Lower lobe of right lung (tissue), 2 donors: Measurements from ENCODE around the gene C4orf33. TPM values are rescaled to one million over a fixed set of nuclear protein-coding genes. Genes with fewer than 3 reads are reported as not detected.

Experiments used
- ATAC-seq, 2 donors: fragments of 200-7000 bp; cut with Tn5 transposase; one replicate each; pipeline ENCODE4 v1.9.1; 2020 to 2022; ENCODE audit warnings: mild to moderate bottlenecking in 2 of 2, moderate library complexity in 2 of 2
- DNase-seq: peaks from one replicate; pipeline ENCODE4 v3.0.0-alpha.2; 2020
- H3K27ac ChIP-seq: fragments of 200-600 bp; one replicate; pipeline ENCODE4 v1.8.0; 2022
- H3K27me3 ChIP-seq: fragments of 200-600 bp; one replicate; pipeline ENCODE4 v1.8.0; 2022; ENCODE audit warnings: low read depth
- H3K36me3 ChIP-seq: fragments of 200-600 bp; one replicate; pipeline ENCODE4 v1.8.0; 2022; ENCODE audit warnings: mild to moderate bottlenecking
- H3K4me1 ChIP-seq: fragments of 200-600 bp; one replicate; pipeline ENCODE4 v1.8.0; 2022
- H3K4me3 ChIP-seq: fragments of 200-600 bp; one replicate; pipeline ENCODE4 v1.8.0; 2022; ENCODE audit warnings: mild to moderate bottlenecking
- H3K9me3 ChIP-seq: fragments of 200-600 bp; one replicate; pipeline ENCODE4 v1.8.0; 2022
- CTCF ChIP-seq: fragments of 200-600 bp; IDR thresholded peaks from one replicate; pipeline ENCODE4 v1.8.0; 2022; ENCODE audit warnings: antibody characterized with exemption, mild to moderate bottlenecking
- intact Hi-C: fragments of 100-400 bp; cut with DNase I; formaldehyde crosslinking; loops from one replicate; pipeline ENCODE4 v1.11.0; 2022
- total RNA-seq: library from RNA; stranded (reverse); fragmentation: NEBNext Ultra II Directional; extraction: Animal tissue kit (Norgen Biotek cat#: 25700); gene quantifications from one replicate; pipeline ENCODE4 v1.2.1, GENCODE V29; 2021
- donor health status: DM: no; HTN: yes; CAD: no; lungs with severe emphysema.

Gene C4orf33
- total RNA-seq, 1 donor from 2014 or later, result 10.3 TPM

GRCh38 chr4:129077326-129077725 lies 18.6 kb upstream of the C4orf33 start:
- no peak for TF ChIP-seq CTCF
- intact Hi-C loops, result no loop called here
- Histone ChIP-seq H3K4me3 (no peak overlapping the region), H3K4me1 (no peaks in the 10 kb centered on the region), H3K9me3 (peaks cover 5% of the 10 kb centered on the region), H3K27ac (no peak overlapping the region), H3K27me3 (no peaks in the 10 kb centered on the region), H3K36me3 (peaks cover 22% of the 10 kb centered on the region)
- ATAC-seq (no peak), DNase-seq (no peak)

GRCh38 chr4:129080129-129080528 lies 15.8 kb upstream of the C4orf33 start:
- TF ChIP-seq CTCF, result no peak
- DNase-seq, result no peak
- Histone ChIP-seq H3K4me1 (no peaks in the 10 kb centered on the region), H3K27ac (no peak overlapping the region), H3K36me3 (peaks cover 22% of the 10 kb centered on the region), H3K9me3 (peaks cover 5% of the 10 kb centered on the region), H3K27me3 (no peaks in the 10 kb centered on the region), H3K4me3 (no peak overlapping the region)
- intact Hi-C loops, result no loop called here
- no peak for ATAC-seq

GRCh38 chr4:129082302-129082701 lies 13.7 kb upstream of the C4orf33 start:
- no peak overlapping the region for H3K4me3 ChIP-seq
- no peak for TF ChIP-seq CTCF
- peaks cover 22% of the 10 kb centered on the region for H3K36me3 ChIP-seq
- DNase-seq (no peak), ATAC-seq (no peak)
- intact Hi-C loops, result no loop called here
- H3K27me3 ChIP-seq, result no peaks in the 10 kb centered on the region
- H3K9me3 ChIP-seq, result peaks cover 5% of the 10 kb centered on the region
- H3K27ac ChIP-seq, result no peak overlapping the region
- H3K4me1 ChIP-seq, result no peaks in the 10 kb centered on the region

GRCh38 chr4:129085472-129085871 lies 10.5 kb upstream of the C4orf33 start:
- no peak for DNase-seq
- no peak overlapping the region for H3K27ac ChIP-seq
- intact Hi-C loops, result no loop called here
- no peak for TF ChIP-seq CTCF
- no peaks in the 10 kb centered on the region for H3K4me1 ChIP-seq
- no peak overlapping the region for H3K4me3 ChIP-seq
- ATAC-seq, result no peak
- H3K9me3 ChIP-seq, result no peaks in the 10 kb centered on the region
- H3K27me3 ChIP-seq, result no peaks in the 10 kb centered on the region
- H3K36me3 ChIP-seq, result peaks cover 11% of the 10 kb centered on the region

GRCh38 chr4:129087516-129087915 lies 8.4 kb upstream of the C4orf33 start:
- H3K27ac ChIP-seq, result no peak overlapping the region
- no peak overlapping the region for H3K4me3 ChIP-seq
- ATAC-seq, result no peak
- intact Hi-C loops, result no loop called here
- TF ChIP-seq CTCF, result no peak
- H3K9me3 ChIP-seq, result no peaks in the 10 kb centered on the region
- no peak for DNase-seq
- no peaks in the 10 kb centered on the region for H3K36me3 ChIP-seq
- no peaks in the 10 kb centered on the region for H3K27me3 ChIP-seq
- peaks cover 18% of the 10 kb centered on the region for H3K4me1 ChIP-seq
